Thoracic aorta (tissue), 2 donors: ENCODE results near the gene AHCTF1. TPM values are rescaled to one million over a fixed set of nuclear protein-coding genes. Genes with fewer than 3 reads are reported as not detected.
"Not testable (repeated sequence)": the region's sequence is repeated elsewhere in the genome, so short reads cannot be mapped to it uniquely, and the experiment has no call there.

Experiments used
- ATAC-seq: fragments of 150-250 bp; one replicate; pipeline ENCODE4 v1.8.0; 2017; ENCODE audit warnings: low read depth; ENCODE audit not compliant: insufficient number of reproducible peaks, low FRiP score
- DNase-seq: peaks from one replicate; pipeline ENCODE4 v3.0.0-alpha.2; 2020; ENCODE audit warnings: low spot score
- H3K27ac ChIP-seq, 2 donors: fragments of 200-600 bp; sonication (generic); 1 replicate in 1 of 2; 2 replicates in 1 of 2; pipeline ENCODE4 v1.5.1; 2016; ENCODE audit warnings: mild to moderate bottlenecking in 2 of 2, moderate library complexity in 2 of 2
- H3K27me3 ChIP-seq: fragments of 200-600 bp; sonication (generic); replicated peaks from 2 replicates; pipeline ENCODE4 v1.6.0; 2016; ENCODE audit warnings: mild to moderate bottlenecking; ENCODE audit not compliant: insufficient read depth
- H3K36me3 ChIP-seq: fragments of 200-600 bp; sonication (generic); one replicate; pipeline ENCODE4 v1.5.1; 2016
- H3K4me1 ChIP-seq, 2 donors: fragments of 200-600 bp; sonication (generic); 1 replicate in 1 of 2; 2 replicates in 1 of 2; pipeline versions ENCODE4 v1.5.1 to v1.6.0; 2016; ENCODE audit warnings: low read depth in 2 of 2, mild to moderate bottlenecking in 1 of 2; ENCODE audit not compliant: control insufficient read depth in 1 of 2
- H3K4me3 ChIP-seq: fragments of 200-600 bp; sonication (generic); 2 replicates; pipeline ENCODE4 v1.5.1; 2016; ENCODE audit warnings: mild to moderate bottlenecking
- H3K9me3 ChIP-seq: fragments of 200-600 bp; sonication (generic); 2 replicates; pipeline ENCODE4 v1.5.1; 2016
- total RNA-seq, 2 donors: library from RNA; depleted of rRNA; stranded (reverse); fragments of >200 nt; gene quantifications; one replicate each; pipeline versions ENCODE4 v1.1.0 to v1.2.3, GENCODE V29; 2016
- TF ChIP-seq, protein P1 (sequence below): fragments of 200-600 bp; sonication (generic); IDR thresholded peaks from one replicate; pipeline ENCODE4 v1.5.1; 2019; ENCODE audit warnings: antibody characterized with exemption

AHCTF1 gene
- total RNA-seq, 2 donors from 2014 or later = 36.3 to 69.2 TPM

DNA sequence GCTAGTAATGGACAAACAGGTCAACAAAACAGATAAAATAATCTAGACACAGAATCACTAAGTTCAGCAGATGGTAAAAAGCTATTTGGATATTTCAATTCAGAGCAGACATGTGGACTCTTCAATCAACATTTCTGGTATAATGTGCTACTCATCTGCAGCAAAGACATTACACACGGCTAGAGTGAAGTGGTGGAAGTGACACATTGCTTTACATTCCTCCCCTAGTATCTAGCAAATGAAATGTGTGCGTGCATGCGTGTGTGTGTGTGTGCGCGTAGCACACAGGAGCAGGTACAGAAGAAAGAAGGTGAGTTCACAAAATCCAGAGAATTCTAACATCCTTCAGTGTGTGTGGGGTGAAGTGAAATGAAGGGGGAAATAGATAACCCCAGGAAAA is 8.3 kb downstream of the AHCTF1 start:
- H3K4me1 ChIP-seq = peaks cover 22 to 40% of the 10 kb centered on the region in 2 donors
- no peak overlapping the region for H3K4me3 ChIP-seq
- H3K27ac ChIP-seq = no peak overlapping the region
- TF ChIP-seq, protein P1, sequence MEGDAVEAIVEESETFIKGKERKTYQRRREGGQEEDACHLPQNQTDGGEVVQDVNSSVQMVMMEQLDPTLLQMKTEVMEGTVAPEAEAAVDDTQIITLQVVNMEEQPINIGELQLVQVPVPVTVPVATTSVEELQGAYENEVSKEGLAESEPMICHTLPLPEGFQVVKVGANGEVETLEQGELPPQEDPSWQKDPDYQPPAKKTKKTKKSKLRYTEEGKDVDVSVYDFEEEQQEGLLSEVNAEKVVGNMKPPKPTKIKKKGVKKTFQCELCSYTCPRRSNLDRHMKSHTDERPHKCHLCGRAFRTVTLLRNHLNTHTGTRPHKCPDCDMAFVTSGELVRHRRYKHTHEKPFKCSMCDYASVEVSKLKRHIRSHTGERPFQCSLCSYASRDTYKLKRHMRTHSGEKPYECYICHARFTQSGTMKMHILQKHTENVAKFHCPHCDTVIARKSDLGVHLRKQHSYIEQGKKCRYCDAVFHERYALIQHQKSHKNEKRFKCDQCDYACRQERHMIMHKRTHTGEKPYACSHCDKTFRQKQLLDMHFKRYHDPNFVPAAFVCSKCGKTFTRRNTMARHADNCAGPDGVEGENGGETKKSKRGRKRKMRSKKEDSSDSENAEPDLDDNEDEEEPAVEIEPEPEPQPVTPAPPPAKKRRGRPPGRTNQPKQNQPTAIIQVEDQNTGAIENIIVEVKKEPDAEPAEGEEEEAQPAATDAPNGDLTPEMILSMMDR = no peak
- DNase-seq = no peak
- ATAC-seq = no peak
- peaks cover 3% of the 10 kb centered on the region for H3K36me3 ChIP-seq
- H3K27me3 ChIP-seq = no peaks in the 10 kb centered on the region
- no peaks in the 10 kb centered on the region for H3K9me3 ChIP-seq

DNA sequence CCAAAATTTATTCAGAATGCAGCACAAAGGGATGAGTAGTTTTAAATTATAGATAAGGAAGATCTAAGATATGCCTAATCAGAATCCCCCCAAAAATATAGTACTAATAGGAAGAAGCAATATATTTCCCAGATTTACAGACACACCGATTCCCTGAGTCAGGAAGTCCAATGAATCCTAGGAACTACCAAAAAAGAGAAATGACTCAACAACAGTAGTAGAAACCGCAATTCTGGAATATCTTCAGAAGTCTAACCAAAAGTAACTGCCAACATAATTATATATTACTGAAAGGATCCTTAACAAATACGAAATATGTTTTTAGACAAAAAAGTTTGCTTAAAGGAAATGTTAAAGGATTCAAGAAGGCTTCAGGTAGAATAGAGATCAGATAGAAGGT is 10.3 kb downstream of the AHCTF1 start:
- no peak overlapping the region for H3K27ac ChIP-seq
- TF ChIP-seq, protein P1 = no peak
- no peaks in the 10 kb centered on the region for H3K9me3 ChIP-seq
- H3K4me3 ChIP-seq = peak overlapping the region; percentile 9
- peaks cover 20 to 40% of the 10 kb centered on the region in 2 donors for H3K4me1 ChIP-seq
- DNase-seq (no peak), ATAC-seq (no peak)
- H3K27me3 ChIP-seq = no peaks in the 10 kb centered on the region
- peaks cover 16% of the 10 kb centered on the region for H3K36me3 ChIP-seq

DNA sequence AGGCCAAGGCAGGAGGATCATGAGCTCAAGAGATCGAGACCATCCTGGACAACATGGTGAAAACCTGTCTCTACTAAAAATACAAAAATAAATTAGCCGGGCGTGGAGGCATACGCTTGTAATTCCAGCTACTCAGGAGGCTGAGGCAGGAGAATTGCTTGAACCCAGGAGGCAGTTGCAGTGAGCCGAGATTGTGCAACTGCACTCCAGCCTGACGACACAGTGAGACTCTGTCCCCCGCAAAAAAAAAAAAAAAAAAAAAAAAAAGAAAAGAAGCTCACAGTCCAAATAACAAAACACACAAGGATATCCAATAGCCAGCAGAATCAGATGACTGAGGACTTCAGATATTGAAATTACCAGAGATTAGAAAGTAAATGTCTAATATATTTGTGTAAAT is 11.8 kb downstream of the AHCTF1 start:
- Histone ChIP-seq H3K9me3 (no peaks in the 10 kb centered on the region), H3K4me3 (no peak overlapping the region), H3K27me3 (no peaks in the 10 kb centered on the region), H3K4me1 (peaks cover 12 to 27% of the 10 kb centered on the region in 2 donors), H3K36me3 (peaks cover 15% of the 10 kb centered on the region), H3K27ac (no peak overlapping the region)
- ATAC-seq (no peak), DNase-seq (no peak)
- TF ChIP-seq, protein P1 = no peak

DNA sequence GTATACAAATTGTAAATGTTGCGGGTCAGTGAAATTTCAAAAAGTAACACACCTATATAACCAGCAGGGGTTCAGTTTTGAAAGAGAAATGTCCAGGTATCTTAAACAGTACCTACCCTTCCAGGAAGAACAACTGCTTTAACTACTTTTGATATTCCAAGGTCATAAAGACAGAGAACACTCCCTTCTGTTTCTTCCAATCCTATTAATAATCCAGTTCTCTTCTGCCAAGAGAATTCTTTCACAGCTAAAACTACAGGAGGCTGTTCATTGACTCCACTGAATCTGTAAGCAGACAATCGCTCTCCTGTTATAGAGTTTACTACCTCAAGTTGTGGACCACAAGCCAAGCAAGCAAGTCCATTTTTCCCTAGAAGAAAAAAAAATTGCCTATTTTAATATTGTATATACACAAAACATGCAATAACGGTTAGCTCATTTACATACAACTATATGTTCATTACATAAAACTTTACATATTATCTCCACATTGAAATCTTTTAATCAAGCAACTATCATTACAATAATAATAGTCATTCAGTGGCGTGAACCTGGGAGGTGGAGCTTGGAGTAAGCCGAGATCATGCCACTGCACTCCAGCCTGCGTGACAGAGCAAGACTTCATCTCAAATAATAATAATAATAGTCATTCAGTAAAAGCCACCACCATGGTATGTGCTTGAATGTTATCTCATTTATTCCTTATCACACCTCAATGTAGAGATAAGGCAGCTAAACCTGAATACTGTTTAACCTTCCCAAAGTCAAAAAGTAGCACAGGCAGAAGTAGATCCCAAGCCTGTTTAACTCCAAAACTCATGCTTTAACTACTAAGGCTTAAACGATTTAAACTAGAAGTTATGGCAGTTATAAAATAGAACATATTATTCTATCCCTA is 15.5 kb downstream of the AHCTF1 start:
- not testable (repeated sequence) for H3K27ac ChIP-seq, H3K9me3 ChIP-seq, H3K27me3 ChIP-seq, H3K4me3 ChIP-seq, H3K4me1 ChIP-seq, DNase-seq, ATAC-seq
- peaks cover 18% of the 10 kb centered on the region for H3K36me3 ChIP-seq

DNA sequence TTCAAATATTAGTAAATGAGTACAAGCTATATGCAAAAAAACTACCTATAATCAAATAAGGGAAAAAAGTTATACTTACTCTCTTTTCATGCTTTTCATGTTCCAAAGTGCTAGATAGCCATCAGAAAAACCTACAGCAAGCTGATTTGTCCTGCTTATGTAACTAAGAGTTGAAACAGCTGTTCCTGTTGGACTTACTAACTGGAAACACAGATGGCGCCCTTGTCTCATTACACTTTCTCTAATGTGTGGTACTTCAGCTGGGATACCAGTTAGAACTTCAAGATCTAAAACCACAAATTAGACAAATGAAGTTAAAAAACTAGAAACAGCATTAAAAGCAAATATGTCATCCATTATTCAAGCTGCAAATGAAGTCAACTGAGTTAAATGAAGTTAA is 24.3 kb downstream of the AHCTF1 start:
- peaks cover 17% of the 10 kb centered on the region for H3K36me3 ChIP-seq
- H3K9me3 ChIP-seq = no peaks in the 10 kb centered on the region
- no peak for DNase-seq
- no peak overlapping the region for H3K27ac ChIP-seq
- TF ChIP-seq, protein P1 = peak; percentile 27
- no peak overlapping the region for H3K4me3 ChIP-seq
- H3K4me1 ChIP-seq = no peaks in the 10 kb centered on the region
- H3K27me3 ChIP-seq = no peaks in the 10 kb centered on the region
- ATAC-seq = no peak
